ENCODE measurements around the gene DUSP10. TPM values are rescaled to one million over a fixed set of nuclear protein-coding genes. Genes with fewer than 3 reads are reported as not detected.

The DUSP10 gene
- total and polyA plus RNA-seq, 5 donors: 4.6 to 5.1 (median 4.8) TPM

- Histone ChIP-seq H3K27me3 (ENCODE audit: control insufficient read depth, insufficient read depth) (no peaks in the 10 kb centered on the region), H3K9me3 (ENCODE audit: control insufficient read depth, low read length) (no peaks in the 10 kb centered on the region), H3K4me3 (ENCODE audit: low read length) (no peak overlapping the region), H3K4me1 (ENCODE audit: control insufficient read depth, insufficient read depth, low read length) (peaks cover 5% of the 10 kb centered on the region), H3K27ac (ENCODE audit: low read length) (no peak overlapping the region)
- ATAC-seq (no peak), DNase-seq (no peak)
- intact Hi-C loops (cut with DNase I): no loop called here
- WGBS: 64% methylated on average over 6 of the region's 6 CpGs
Observed at GRCh38 chr1:221729771-221730330, 12.0 kb downstream of the DUSP10 start.

DNA sequence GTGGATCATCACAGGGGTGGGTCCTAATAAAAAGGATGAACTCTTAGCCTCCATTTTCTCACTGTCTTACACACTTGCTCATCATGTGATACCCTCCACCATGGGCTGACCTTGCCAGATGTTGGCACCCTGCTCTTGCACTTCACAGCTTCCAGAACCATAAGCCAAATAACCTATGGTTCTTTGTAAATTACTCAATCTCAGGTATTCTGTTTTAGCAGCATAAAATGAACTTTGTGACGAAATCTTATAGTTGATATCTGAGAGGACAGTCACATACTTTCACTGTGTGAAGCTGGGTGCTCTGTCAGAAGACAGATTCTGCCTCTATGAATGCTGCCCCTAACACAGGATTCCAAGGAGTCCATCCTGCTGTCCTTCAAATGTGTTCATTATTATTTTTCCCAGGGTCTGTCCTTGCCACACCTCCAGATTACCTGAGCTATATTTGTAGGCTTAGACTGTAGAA lies 13.8 kb downstream of the DUSP10 start:
- ATAC-seq: no peak
- Histone ChIP-seq H3K9me3 (ENCODE audit: control insufficient read depth, low read length) (no peaks in the 10 kb centered on the region), H3K27me3 (ENCODE audit: control insufficient read depth, insufficient read depth) (no peaks in the 10 kb centered on the region), H3K4me3 (ENCODE audit: low read length) (no peak overlapping the region), H3K4me1 (ENCODE audit: control insufficient read depth, insufficient read depth, low read length) (peaks cover 2% of the 10 kb centered on the region), H3K27ac (ENCODE audit: low read length) (no peak overlapping the region)
- intact Hi-C loops (cut with DNase I): no loop called here
- no peak for DNase-seq
- 94% methylated on average over 1 of the region's 1 CpG for WGBS

- intact Hi-C loops (cut with DNase I): no loop called here
- H3K4me1 ChIP-seq (ENCODE audit: control insufficient read depth, insufficient read depth, low read length): peaks cover 2% of the 10 kb centered on the region
- ATAC-seq (no peak), DNase-seq (no peak)
- H3K27ac ChIP-seq (ENCODE audit: low read length): no peak overlapping the region
- no peaks in the 10 kb centered on the region for H3K27me3 ChIP-seq (ENCODE audit: control insufficient read depth, insufficient read depth)
- WGBS: 97% methylated on average over 3 of the region's 3 CpGs
- no peaks in the 10 kb centered on the region for H3K9me3 ChIP-seq (ENCODE audit: control insufficient read depth, low read length)
- H3K4me3 ChIP-seq (ENCODE audit: low read length): no peak overlapping the region
Observed at GRCh38 chr1:221727146-221728036, 14.5 kb downstream of the DUSP10 start.

GRCh38 chr1:221725735-221726672 lies 15.9 kb downstream of the DUSP10 start:
- Histone ChIP-seq H3K9me3 (ENCODE audit: control insufficient read depth, low read length) (no peaks in the 10 kb centered on the region), H3K4me3 (ENCODE audit: low read length) (no peak overlapping the region), H3K27me3 (ENCODE audit: control insufficient read depth, insufficient read depth) (no peaks in the 10 kb centered on the region), H3K27ac (ENCODE audit: low read length) (no peak overlapping the region), H3K4me1 (ENCODE audit: control insufficient read depth, insufficient read depth, low read length) (peaks cover 2% of the 10 kb centered on the region)
- 63% methylated on average over 3 of the region's 3 CpGs for WGBS
- DNase-seq (no peak), ATAC-seq (peak; percentile 56 to 67)
- intact Hi-C loops (cut with DNase I): no loop called here

GRCh38 chr1:221724931-221725605 lies 16.8 kb downstream of the DUSP10 start:
- H3K27me3 ChIP-seq (ENCODE audit: control insufficient read depth, insufficient read depth): no peaks in the 10 kb centered on the region
- DNase-seq (peak; percentile 64 to 80 (median 71)), ATAC-seq (peak; percentile 75 to 80)
- H3K4me1 ChIP-seq (ENCODE audit: control insufficient read depth, insufficient read depth, low read length): no peaks in the 10 kb centered on the region
- H3K9me3 ChIP-seq (ENCODE audit: control insufficient read depth, low read length): no peaks in the 10 kb centered on the region
- H3K27ac ChIP-seq (ENCODE audit: low read length): no peak overlapping the region
- no peak overlapping the region for H3K4me3 ChIP-seq (ENCODE audit: low read length)
- 85% methylated on average over 4 of the region's 4 CpGs for WGBS
- intact Hi-C loops (cut with DNase I): no loop called here

DNA sequence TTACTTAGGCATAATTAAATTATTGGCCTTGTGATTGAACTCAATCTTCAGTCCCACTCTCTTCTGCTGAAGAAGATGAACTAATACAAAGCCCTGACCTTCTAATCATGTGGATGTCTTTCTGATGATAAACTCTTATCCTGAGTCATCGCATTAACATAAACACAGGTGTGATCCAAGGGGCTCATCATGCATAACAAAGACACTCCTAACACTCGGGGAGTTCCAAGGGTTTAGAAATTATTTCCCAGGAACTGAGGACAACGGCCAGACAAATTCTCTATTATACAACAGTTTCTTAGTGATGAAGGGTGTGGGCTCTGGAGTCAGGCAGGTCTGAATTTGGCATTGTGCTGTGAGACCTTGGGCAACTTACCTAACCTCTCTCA lies 18.0 kb downstream of the DUSP10 start:
- WGBS: 98% methylated on average over 3 of the region's 3 CpGs
- DNase-seq (no peak), ATAC-seq (no peak)
- intact Hi-C loops (cut with DNase I): no loop called here
- Histone ChIP-seq H3K27me3 (ENCODE audit: control insufficient read depth, insufficient read depth) (no peaks in the 10 kb centered on the region), H3K4me3 (ENCODE audit: low read length) (no peak overlapping the region), H3K4me1 (ENCODE audit: control insufficient read depth, insufficient read depth, low read length) (peaks cover 1% of the 10 kb centered on the region), H3K27ac (ENCODE audit: low read length) (no peak overlapping the region), H3K9me3 (ENCODE audit: control insufficient read depth, low read length) (no peaks in the 10 kb centered on the region)

GRCh38 chr1:221723018-221723847 lies 18.7 kb downstream of the DUSP10 start:
- Histone ChIP-seq H3K27me3 (ENCODE audit: control insufficient read depth, insufficient read depth) (no peaks in the 10 kb centered on the region), H3K9me3 (ENCODE audit: control insufficient read depth, low read length) (no peaks in the 10 kb centered on the region), H3K27ac (ENCODE audit: low read length) (peak overlapping the region; percentile 50), H3K4me3 (ENCODE audit: low read length) (no peak overlapping the region), H3K4me1 (ENCODE audit: control insufficient read depth, insufficient read depth, low read length) (peaks cover 3% of the 10 kb centered on the region)
- WGBS: 70% methylated on average over 1 of the region's 1 CpG
- intact Hi-C loops (cut with DNase I): no loop called here
- ATAC-seq (no peak), DNase-seq (no peak)

DNA sequence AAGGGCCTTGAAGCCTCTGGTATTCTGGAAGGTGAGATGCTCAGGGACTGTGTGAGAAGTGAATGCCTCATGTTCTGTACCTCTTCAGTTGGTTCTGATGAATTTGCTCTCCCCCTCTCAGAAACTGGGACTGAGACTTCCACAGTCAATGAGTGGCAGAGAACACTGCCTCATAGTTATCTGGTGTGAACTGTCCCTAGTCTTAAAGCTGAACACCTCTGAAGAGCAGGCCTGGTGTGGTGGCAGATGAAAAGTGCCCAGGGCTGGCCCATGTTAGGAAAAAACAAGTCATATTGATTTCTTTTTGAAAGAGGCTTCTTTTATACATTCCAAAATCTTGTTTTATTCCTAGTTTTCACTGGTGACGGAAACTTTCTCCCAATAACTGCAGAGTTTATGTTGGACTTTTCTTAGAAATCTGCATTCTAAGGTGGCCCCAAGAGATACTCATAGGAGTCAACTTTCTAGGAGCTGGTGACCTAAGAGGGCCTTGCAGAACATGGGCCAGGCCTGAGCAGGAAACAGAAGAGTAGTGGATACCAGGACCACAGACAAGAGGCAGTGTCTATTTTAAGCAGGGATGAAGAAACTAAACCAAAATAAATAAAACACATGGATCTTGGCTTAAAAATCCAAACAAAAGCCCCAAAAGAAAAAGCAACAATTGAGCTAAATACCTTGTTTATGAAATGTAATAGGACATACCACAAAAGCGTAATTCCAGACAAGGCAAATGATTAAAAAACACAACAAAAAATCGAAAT lies 19.5 kb downstream of the DUSP10 start:
- ATAC-seq: peak; percentile 54 to 61
- peaks cover 4% of the 10 kb centered on the region for H3K4me1 ChIP-seq (ENCODE audit: control insufficient read depth, insufficient read depth, low read length)
- no peak for DNase-seq
- no peak overlapping the region for H3K4me3 ChIP-seq (ENCODE audit: low read length)
- intact Hi-C loops (cut with DNase I): no loop called here
- peak overlapping the region; percentile 41 for H3K27ac ChIP-seq (ENCODE audit: low read length)
- H3K9me3 ChIP-seq (ENCODE audit: control insufficient read depth, low read length): no peaks in the 10 kb centered on the region
- no peaks in the 10 kb centered on the region for H3K27me3 ChIP-seq (ENCODE audit: control insufficient read depth, insufficient read depth)
- 85% methylated on average over 3 of the region's 3 CpGs for WGBS

DNA sequence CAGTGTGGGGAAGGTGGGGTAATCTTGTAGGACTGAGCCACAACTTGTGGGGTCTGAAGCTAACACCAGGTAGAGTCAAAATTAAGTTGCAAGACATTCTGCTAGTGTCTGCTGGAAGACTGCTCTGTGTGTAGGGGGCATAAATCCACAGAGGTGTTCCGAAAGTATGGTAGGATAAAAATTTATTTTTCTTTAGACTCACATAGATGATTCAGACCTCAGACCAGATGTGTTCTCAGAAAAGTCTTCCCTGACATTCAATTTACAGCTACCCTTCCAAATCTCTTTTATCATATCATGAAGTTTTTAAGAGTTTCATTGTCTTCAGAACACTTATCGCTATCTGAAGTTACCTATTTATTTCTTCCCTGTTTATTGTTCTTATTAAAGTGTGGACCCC lies 21.3 kb downstream of the DUSP10 start:
- ATAC-seq: no peak
- intact Hi-C loops (cut with DNase I): no loop called here
- peaks cover 8% of the 10 kb centered on the region for H3K4me1 ChIP-seq (ENCODE audit: control insufficient read depth, insufficient read depth, low read length)
- H3K27me3 ChIP-seq (ENCODE audit: control insufficient read depth, insufficient read depth): no peaks in the 10 kb centered on the region
- DNase-seq: no peak
- no peaks in the 10 kb centered on the region for H3K9me3 ChIP-seq (ENCODE audit: control insufficient read depth, low read length)
- WGBS: 75% methylated on average over 2 of the region's 2 CpGs
- H3K4me3 ChIP-seq (ENCODE audit: low read length): no peak overlapping the region
- H3K27ac ChIP-seq (ENCODE audit: low read length): no peak overlapping the region

All from right cardiac atrium (tissue), 5 donors.